ENCODE measurements around the gene FGL2.
"Not testable (repeated sequence)": the region's sequence is repeated elsewhere in the genome, so short reads cannot be mapped to it uniquely, and the experiment has no call there.

Gene FGL2

DNA sequence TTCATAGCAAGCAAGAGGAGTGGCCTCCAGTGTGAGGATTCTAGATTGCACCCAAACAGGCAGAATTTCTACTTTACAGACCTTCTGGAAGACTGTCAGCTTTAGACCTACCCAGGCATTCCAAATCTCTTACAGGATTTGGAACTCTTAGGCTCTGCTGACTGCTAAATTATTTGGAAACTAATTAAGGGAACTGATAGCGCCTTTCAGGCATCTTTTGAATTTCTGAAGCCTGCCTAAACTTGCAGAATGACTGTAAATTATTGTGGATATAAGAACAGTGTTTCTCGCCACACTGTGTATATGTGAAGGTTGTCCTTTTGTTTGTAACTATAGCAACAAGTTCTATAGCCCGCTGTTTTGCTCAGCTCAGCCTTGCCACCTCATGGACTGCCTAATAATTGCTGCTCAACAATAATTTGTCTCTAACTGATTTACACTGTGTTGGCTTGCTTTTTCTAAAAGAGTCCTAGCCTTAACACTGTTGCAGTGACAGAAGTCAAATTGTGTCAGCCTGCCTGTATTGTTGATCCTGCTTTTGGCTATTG lies 44.6 kb downstream of the FGL2 start:
- DNase-seq: not testable (repeated sequence)

DNA sequence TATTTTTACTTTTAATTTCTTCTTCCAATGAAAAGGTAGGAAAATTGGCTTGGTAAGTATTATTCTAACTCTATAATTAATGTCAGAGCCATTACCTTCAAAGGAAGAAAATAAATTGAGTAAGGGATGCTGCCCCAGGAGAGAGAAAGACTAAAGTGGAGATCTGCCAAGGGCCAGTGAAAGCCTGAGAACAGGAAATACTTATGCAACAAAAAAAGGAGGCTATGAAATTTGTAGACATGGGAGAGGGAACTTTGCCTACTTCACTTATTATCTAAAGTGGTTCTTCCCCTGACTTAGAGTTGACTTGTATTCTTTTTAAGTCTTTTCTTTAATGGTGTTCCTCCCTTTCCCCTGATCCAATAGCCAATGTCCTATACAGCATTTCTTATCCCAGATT lies 47.4 kb downstream of the FGL2 start:
- DNase-seq: not testable (repeated sequence)

Measured in DMS53 (cell line).